ENCODE data around the gene TIAM1.

The TIAM1 gene

DNA sequence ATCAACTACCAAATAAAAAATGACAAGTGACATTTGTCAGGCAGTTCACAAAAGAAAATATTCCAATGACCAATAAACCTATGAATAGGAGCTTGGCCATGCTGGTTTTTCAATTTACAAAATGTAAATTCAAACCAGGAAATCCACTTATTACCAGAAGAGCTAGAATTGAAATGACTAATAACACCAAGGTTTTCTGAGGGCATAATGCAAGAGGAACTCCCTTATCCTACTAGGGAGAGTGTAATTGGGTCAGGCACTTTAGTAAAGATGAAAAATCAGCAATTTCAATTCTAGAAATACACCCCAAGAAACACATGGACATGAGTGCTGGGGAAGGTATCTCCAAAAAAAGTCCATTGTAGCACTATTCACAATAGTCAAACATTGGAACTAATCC is 16.7 kb upstream of the TIAM1 start:
- intact Hi-C loops (cut with DNase I): no loop called here
- DNase-seq: no peak

DNA sequence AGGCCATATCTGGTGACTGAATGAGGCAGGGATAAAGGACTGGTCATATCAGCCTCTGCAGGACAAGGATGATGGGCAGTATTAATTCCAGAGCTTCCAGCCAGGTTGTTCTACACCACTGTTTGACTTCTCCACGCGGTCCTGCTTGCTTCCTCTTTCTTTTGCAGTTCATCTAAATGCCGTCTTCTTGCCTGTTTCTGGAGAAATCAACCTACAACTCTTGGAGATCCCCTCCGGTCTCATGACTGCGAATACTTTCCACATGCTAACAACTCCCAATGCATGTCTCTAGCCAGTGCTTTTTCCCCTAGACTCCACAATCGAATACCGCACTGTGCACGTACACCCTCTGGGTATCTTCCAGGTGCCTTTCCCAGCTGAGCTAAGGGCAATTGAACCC is 14.1 kb upstream of the TIAM1 start:
- intact Hi-C loops (cut with DNase I): loop anchor here (10.0 kb wide), 1 partner anchor 217 kb away; no protein-coding TSS in a partner anchor
- DNase-seq: no peak

DNA sequence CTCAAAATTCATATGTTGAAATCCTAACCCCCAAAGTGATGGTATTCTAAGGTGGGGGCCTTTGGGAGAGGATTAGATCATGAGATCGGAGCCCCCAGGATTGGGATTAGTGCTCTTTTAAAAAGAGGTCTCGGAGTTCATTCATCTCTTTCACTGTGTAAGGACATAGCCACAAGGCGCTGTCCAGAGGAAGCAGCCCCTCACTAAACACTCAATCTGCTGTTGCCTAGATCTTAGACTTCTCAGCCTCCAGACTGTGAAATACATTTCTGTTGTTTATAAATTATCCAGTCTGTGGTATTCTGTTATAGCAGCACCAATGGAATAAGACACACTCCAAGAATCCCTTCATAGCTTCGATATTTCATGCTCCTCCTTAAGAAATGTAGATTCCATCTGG is 12.4 kb upstream of the TIAM1 start:
- intact Hi-C loops (cut with DNase I): loop anchor here (10.0 kb wide), 1 partner anchor 218 kb away; no protein-coding TSS in a partner anchor
- DNase-seq: no peak

GRCh38 chr21:31354604-31355443 is 10.8 kb upstream of the TIAM1 start:
- intact Hi-C loops (cut with DNase I): loop anchor here (10.0 kb wide), 1 partner anchor 220 kb away; no protein-coding TSS in a partner anchor
- peak in 28 of 42 donors; percentile 14 to 81 (median 58) for DNase-seq

- no peak for DNase-seq
- intact Hi-C loops (cut with DNase I): loop anchor here (10.0 kb wide), 1 partner anchor 221 kb away; no protein-coding TSS in a partner anchor
Measured at GRCh38 chr21:31354122-31354521, 10.1 kb upstream of the TIAM1 start.

DNA sequence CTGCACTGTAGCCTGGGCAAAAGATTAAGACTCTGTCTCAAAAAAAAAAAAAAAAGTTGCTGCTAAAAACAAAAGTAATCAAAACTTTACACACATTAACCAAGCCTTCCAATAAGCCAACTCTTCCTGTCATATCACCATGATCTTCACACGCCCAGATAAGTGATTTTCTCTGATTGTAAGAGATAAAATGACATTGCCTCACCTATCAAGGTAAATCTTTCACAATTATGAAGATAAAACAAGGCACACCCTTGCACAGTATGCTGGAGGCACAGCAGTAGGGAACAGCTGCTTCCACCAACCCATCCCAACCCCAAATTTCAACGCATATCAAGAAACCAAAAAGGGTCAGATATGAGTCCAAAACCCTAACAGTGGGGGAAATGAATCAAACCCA is 8.8 kb upstream of the TIAM1 start:
- DNase-seq: no peak
- intact Hi-C loops (cut with DNase I): loop anchor here (10.0 kb wide), 1 partner anchor 222 kb away; no protein-coding TSS in a partner anchor

GRCh38 chr21:31351960-31352359 is 7.9 kb upstream of the TIAM1 start:
- DNase-seq: no peak
- intact Hi-C loops (cut with DNase I): loop anchor here (10.0 kb wide), 1 partner anchor 223 kb away; no protein-coding TSS in a partner anchor

DNA sequence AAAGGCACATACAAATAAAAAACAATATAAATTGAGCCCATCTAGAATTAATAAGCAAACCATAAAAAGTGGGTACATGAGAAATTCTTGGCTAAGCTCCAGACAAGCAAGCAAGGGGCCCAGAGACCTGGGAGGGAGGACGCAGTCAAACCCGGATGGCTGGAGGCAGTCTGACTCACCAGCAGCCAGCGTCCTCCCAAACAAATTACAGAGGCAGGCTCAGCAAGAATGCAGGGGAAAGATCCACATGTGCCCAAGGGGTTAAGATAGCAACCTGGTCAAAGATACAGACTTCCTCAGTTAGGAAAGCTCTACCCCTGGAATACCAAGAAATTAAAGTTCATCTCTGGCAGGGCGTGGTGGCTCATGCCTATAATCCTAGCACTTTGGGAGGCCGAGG is 7.4 kb upstream of the TIAM1 start:
- DNase-seq: no peak
- intact Hi-C loops (cut with DNase I): loop anchor here (10.0 kb wide), 1 partner anchor 223 kb away; no protein-coding TSS in a partner anchor

DNA sequence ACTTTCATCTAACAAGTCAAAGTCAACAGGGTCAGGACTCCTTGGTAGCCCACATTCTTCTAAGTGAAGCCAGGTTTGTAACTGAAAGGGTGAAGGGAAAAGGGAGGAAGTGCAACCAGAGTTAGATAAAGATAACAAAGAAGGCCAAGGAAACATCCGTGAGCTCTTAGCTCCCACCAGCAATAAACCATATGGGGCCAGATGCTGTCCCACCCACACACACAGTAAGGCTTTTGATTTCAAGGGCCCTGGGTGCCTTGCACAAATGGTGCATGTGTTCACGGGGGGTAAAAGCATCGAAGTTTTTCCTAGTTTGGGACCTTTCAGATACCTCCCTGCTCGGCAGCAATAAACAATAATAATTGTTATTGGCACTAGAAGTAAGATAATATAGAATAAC is 5.1 kb upstream of the TIAM1 start:
- intact Hi-C loops (cut with DNase I): loop anchor here (10.0 kb wide), 2 partner anchors 46 to 126 kb away; no protein-coding TSS in a partner anchor
- no peak for DNase-seq

DNA sequence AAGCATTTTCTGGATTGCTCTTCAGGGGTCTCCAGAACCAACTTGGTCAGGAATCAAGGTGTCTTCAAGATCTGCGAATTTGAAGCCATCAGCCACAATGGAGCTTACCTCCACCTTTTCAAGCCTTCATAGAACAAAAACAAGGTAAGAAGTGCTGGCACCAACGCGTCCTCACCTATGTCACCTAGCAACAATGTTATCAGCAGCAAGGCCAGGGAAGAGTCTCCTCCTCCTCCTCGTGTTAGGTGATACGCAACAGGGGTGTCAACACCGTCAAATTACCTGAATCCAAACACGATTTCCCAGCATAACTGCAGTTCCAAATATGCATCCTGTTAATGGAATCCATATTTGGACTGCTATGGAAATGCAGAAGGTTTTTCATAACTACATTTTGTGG is 4.1 kb upstream of the TIAM1 start:
- DNase-seq: no peak
- intact Hi-C loops (cut with DNase I): loop anchor here (10.0 kb wide), 2 partner anchors 47 to 127 kb away; no protein-coding TSS in a partner anchor

- DNase-seq: peak in 17 of 42 donors; percentile 19 to 82 (median 46)
- intact Hi-C loops (cut with DNase I): loop anchor here (10.0 kb wide), 2 partner anchors 47 to 127 kb away; no protein-coding TSS in a partner anchor
Measured at GRCh38 chr21:31347435-31348032, 3.5 kb upstream of the TIAM1 start.

DNA sequence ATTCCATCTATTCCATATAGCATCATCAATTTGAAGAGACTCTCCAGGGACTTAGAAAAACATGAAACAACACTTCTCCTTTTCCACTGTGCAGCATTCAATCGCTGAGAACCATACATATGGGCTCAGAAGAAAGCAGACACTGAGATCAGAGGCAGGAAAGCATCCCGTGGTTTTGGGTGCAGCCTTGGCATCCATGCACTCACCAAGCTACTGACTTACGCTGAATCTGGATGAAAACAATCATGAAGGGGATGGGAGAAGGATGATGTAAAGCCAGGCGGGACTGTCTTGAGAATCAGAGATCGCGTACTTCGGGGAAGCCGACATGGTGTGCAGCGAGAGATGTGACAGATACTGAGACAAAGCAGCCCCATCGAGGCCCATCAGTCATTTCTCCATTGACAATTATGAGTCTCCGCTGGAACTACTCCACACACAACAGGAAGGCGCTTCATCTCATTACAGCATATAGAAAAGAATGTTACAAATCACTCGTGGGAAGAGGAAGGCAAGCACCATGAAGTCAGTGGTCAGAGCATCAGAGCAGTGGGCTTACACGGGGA is 2.3 kb upstream of the TIAM1 start:
- DNase-seq: peak in 1 of 42 donors; percentile 58
- intact Hi-C loops (cut with DNase I): loop anchor here (10.0 kb wide), 2 partner anchors 48 to 128 kb away; no protein-coding TSS in a partner anchor

GRCh38 chr21:31345136-31345535 is 1.1 kb upstream of the TIAM1 start:
- intact Hi-C loops (cut with DNase I): loop anchor here (10.0 kb wide), 2 partner anchors 50 to 130 kb away; no protein-coding TSS in a partner anchor
- DNase-seq: no peak

GRCh38 chr21:31343030-31343510 is 991 bp downstream of the TIAM1 start:
- intact Hi-C loops (cut with DNase I): loop anchor here (10.0 kb wide), 2 partner anchors 52 to 132 kb away; no protein-coding TSS in a partner anchor
- DNase-seq: no peak

- intact Hi-C loops (cut with DNase I): loop anchor here (10.0 kb wide), 2 partner anchors 52 to 132 kb away; no protein-coding TSS in a partner anchor
- DNase-seq: no peak
Measured at GRCh38 chr21:31342348-31342747, 1.7 kb downstream of the TIAM1 start.

DNA sequence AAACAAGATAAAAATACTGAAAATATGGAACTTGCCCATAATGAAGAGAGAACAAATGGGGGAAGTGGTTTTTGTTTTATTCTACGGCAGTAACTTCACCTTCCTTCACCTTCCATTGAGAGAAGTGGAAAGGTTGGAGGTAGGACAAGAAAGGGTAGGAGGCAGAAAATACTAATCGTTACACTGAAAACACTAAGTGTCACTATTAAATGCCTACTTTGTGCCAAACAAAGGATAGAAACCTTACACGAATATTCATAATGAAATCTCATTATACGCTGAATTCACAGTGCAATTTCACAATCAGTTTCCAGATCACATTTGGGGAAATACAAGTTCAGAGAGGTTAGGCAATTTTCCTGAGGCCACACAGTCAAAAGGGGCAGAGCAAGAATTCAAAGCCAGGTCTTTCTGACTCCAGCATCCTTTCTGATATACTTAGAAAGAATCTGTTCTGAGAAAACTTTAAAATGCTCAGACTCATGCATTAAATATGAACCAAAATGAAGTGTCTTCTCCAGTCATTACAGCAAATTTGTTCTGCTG is 3.0 kb downstream of the TIAM1 start:
- intact Hi-C loops (cut with DNase I): loop anchor here (10.0 kb wide), 2 partner anchors 54 to 134 kb away; no protein-coding TSS in a partner anchor

DNA sequence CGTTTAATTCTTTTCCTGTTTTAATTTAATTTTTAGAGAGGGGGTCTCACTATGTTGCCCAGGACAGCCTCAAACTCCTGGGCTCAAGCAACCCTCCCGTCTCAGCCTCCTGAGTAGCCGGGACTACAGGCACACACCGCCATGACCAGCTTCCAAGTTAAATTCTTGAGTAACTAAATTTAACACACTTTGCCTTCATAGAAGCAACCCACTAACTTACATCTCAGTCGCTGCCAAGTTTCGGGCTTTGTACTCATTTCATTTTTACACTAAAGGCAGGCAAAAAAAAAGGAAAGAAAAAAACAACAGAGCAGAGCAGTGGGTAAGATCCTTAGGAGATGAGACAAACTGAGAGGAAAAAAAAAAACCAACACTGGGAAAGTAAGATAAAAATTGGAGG is 3.5 kb downstream of the TIAM1 start:
- intact Hi-C loops (cut with DNase I): loop anchor here (10.0 kb wide), 2 partner anchors 54 to 134 kb away; no protein-coding TSS in a partner anchor
- peak in 1 of 42 donors; percentile 35 for DNase-seq

More for the DNA sequence above, 3.0 kb downstream of the TIAM1 start:
- no peak for DNase-seq

DNA sequence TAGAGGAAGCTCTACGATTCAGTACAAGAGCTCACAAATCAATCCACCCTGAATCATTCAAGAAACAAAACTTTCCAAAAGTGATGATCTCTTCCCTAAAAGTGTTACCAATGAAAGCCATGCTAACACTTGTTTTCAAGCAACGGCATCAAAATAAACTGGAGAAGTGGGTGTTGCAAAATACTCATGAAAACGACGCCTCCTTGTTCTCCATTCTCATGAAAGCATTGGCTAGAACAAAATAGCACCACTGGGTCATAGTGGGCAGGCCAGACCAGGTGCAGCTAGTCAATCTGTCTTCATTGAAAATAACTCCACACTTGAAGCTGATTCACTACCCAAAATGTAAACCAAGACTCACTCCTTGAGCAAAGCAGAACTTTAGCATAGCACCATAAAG is 4.3 kb downstream of the TIAM1 start:
- intact Hi-C loops (cut with DNase I): loop anchor here (10.0 kb wide), 3 partner anchors 55 to 135 kb away; no protein-coding TSS in a partner anchor
- DNase-seq: peak in 1 of 42 donors; percentile 35
